Sigmoid colon (tissue), 7 donors: ENCODE measurements around the gene COL9A3. TPM values are rescaled to one million over a fixed set of nuclear protein-coding genes. Genes with fewer than 3 reads are reported as not detected.

ENCODE experiments used
- DNase-seq: peaks from one replicate; pipeline ENCODE4 v3.0.0-alpha.2; 2019
- H3K27ac ChIP-seq, 4 donors: fragments of 200-600 bp; sonication (generic); one replicate each; pipeline ENCODE4 v1.5.1; 2016 to 2019; ENCODE audit warnings: mild to moderate bottlenecking in 1 of 4
- H3K27me3 ChIP-seq, 3 donors: fragments of 200-600 bp; sonication (generic); one replicate each; pipeline ENCODE4 v1.5.1; 2019; ENCODE audit warnings: mild to moderate bottlenecking in 1 of 3
- H3K36me3 ChIP-seq, 4 donors: fragments of 200-600 bp; sonication (generic); one replicate each; pipeline ENCODE4 v1.5.1; 2016 to 2019
- H3K4me1 ChIP-seq, 4 donors: fragments of 200-600 bp; sonication (generic); one replicate each; pipeline ENCODE4 v1.5.1; 2017 to 2019
- H3K4me3 ChIP-seq, 4 donors: fragments of 200-600 bp; sonication (generic); one replicate each; pipeline ENCODE4 v1.5.1; 2017 to 2019; ENCODE audit warnings: mild to moderate bottlenecking in 2 of 4, moderate library complexity in 1 of 4
- H3K9me3 ChIP-seq, 4 donors: fragments of 200-600 bp in 3 of 4; sonication (generic) in 3 of 4; one replicate each; pipeline versions ENCODE4 v1.5.1 to v1.6.1; 2013 to 2019
- EP300 ChIP-seq, 4 donors: sonication (generic); formaldehyde crosslinking; IDR thresholded peaks; one replicate each; pipeline ENCODE4 v1.6.1; 2017; ENCODE audit warnings: antibody characterized with exemption in 4 of 4
- POLR2A ChIP-seq, 2 donors: fragments of 450-650 bp; IDR thresholded peaks; one replicate each; pipeline ENCODE4 v1.6.1; 2016; ENCODE audit warnings: antibody characterized with exemption in 2 of 2, mild to moderate bottlenecking in 2 of 2, moderate library complexity in 2 of 2
- POLR2AphosphoS5 ChIP-seq, 4 donors: sonication (generic); formaldehyde crosslinking; IDR thresholded peaks; one replicate each; pipeline ENCODE4 v1.6.1; 2017; ENCODE audit warnings: antibody characterized with exemption in 4 of 4
- WGBS, 2 donors: extraction: QIAGEN DNeasy Blood & Tissue Kit; methylation state at CpG; one replicate each; pipeline ENCODE4 v1.1.7; 2013; 5-methylcytosine and 5-hydroxymethylcytosine counted together
- intact Hi-C: fragments of 100-400 bp; cut with DNase I; formaldehyde crosslinking; loops from one replicate; pipeline ENCODE4 v1.15.1; 2023
- polyA plus RNA-seq, 3 donors: library from polyadenylated mRNA; stranded (reverse); fragments of 200-250 nt; gene quantifications; one replicate each; pipeline ENCODE4 v1.2.3, GENCODE V29; 2013
- total RNA-seq, 4 donors: library from RNA; depleted of rRNA; stranded (reverse); fragments of >200 nt; gene quantifications; one replicate each; pipeline ENCODE4 v1.1.0, GENCODE V29; 2016
- TF ChIP-seq, protein P1 (sequence below), 4 experiments: fragments of 450-650 bp in 3 of 4; fragments of 200-600 bp in 1 of 4; IDR thresholded peaks; one replicate each; pipeline ENCODE4 v1.5.1; 2016 to 2019; ENCODE audit warnings: antibody characterized with exemption in 4 of 4, mild to moderate bottlenecking in 3 of 4, moderate library complexity in 2 of 4
- donor health status: healthy with polysubstance abuse.
- donor health status: Bipolar disorder and iron deficiency.
- donor health status: healthy.

Gene COL9A3
- total and polyA plus RNA-seq, 7 donors: 1.8 to 20.8 (median 5.8) TPM

- H3K4me1 ChIP-seq: peaks cover 0 to 39% (median 34%) of the 10 kb centered on the region in 4 donors
- 87 to 89% methylated on average over 23 of the region's 23 CpGs for whole genome bisulfite sequencing, 2 donors
- no peak for DNase-seq
- peaks cover 38 to 56% (median 45%) of the 10 kb centered on the region in 4 donors for H3K36me3 ChIP-seq
- no peaks in the 10 kb centered on the region for H3K27me3 ChIP-seq
- no peaks in the 10 kb centered on the region for H3K9me3 ChIP-seq
- H3K27ac ChIP-seq: no peak overlapping the region
- intact Hi-C loops: loop anchor here (1.0 kb wide), 1 partner anchor 139 kb away; no protein-coding TSS in a partner anchor
- TF ChIP-seq EP300 (IDR thresholded peaks at IDR 0.05) (no peak), POLR2AphosphoS5 (IDR thresholded peaks at IDR 0.05) (no peak), POLR2A (IDR thresholded peaks at IDR 0.05) (no peak)
- TF ChIP-seq, protein P1, sequence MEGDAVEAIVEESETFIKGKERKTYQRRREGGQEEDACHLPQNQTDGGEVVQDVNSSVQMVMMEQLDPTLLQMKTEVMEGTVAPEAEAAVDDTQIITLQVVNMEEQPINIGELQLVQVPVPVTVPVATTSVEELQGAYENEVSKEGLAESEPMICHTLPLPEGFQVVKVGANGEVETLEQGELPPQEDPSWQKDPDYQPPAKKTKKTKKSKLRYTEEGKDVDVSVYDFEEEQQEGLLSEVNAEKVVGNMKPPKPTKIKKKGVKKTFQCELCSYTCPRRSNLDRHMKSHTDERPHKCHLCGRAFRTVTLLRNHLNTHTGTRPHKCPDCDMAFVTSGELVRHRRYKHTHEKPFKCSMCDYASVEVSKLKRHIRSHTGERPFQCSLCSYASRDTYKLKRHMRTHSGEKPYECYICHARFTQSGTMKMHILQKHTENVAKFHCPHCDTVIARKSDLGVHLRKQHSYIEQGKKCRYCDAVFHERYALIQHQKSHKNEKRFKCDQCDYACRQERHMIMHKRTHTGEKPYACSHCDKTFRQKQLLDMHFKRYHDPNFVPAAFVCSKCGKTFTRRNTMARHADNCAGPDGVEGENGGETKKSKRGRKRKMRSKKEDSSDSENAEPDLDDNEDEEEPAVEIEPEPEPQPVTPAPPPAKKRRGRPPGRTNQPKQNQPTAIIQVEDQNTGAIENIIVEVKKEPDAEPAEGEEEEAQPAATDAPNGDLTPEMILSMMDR (IDR thresholded peaks at IDR 0.05): no peak
- no peak overlapping the region for H3K4me3 ChIP-seq
These were observed 9.2 kb upstream of the COL9A3 start for GRCh38 chr20:62807444-62808210.

- Histone ChIP-seq H3K36me3 (peaks cover 38 to 61% (median 50%) of the 10 kb centered on the region in 4 donors), H3K27ac (no peak overlapping the region), H3K4me1 (peaks cover 0 to 35% (median 34%) of the 10 kb centered on the region in 4 donors), H3K4me3 (no peak overlapping the region), H3K27me3 (no peaks in the 10 kb centered on the region), H3K9me3 (no peaks in the 10 kb centered on the region)
- DNase-seq: no peak
- TF ChIP-seq POLR2A (IDR thresholded peaks at IDR 0.05): no peak
- no peak for TF ChIP-seq EP300 (IDR thresholded peaks at IDR 0.05)
- TF ChIP-seq, protein P1 (IDR thresholded peaks at IDR 0.05): peak; percentile 63 to 98 (median 87)
- no peak for TF ChIP-seq POLR2AphosphoS5 (IDR thresholded peaks at IDR 0.05)
- WGBS, 2 donors: 42 to 48% methylated on average over 21 of the region's 21 CpGs
- intact Hi-C loops: loop anchor here (1.0 kb wide), 1 partner anchor 140 kb away; no protein-coding TSS in a partner anchor
These were observed 8.5 kb upstream of the COL9A3 start for GRCh38 chr20:62808211-62808865.

DNA sequence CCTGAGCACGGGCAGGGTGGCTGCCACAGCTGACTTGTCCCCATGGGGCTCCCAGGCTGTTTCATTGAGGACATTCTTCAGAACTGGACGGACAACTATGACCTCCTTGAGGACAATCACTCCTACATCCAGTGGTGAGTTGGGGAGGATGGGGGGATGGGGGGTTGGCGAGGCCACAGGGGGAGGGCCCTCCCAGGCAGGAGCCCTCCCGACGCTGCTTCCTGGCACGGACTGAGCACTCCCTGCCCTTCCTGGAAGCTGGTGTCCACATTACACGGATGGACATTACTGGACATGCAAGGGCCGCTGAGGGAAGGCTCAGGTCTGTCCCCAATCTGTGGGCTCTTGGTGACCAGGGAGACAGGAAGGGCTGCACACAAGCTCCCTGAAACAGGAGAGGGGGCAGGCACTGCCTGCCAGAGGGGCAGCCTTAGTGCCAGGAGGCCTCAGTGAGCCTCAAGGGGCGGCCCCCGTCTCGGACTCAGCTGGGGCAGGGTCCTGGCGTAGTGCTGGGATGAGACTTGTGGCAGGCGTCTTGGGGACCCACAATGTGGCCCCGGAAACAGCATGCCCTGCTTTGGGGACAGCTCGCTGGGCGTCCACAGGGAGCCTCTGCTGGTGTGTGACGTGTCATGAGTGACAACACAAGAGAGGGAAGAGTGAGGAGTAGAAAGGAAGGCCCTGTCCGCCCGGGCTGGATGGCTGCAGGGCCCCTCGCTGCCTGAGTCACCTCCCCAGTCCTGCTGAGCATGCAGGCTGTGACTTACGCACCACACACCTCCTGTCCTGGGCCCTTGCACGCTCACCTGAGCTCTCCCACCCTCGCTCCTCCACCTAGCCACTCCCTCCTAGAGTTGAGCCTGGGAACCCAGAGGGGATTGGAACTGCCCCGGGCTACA lies 7.1 kb upstream of the COL9A3 start:
- 95 to 96% methylated on average over 24 of the region's 24 CpGs for WGBS, 2 donors
- intact Hi-C loops: no loop called here
- Histone ChIP-seq H3K9me3 (no peaks in the 10 kb centered on the region), H3K27ac (no peak overlapping the region), H3K4me3 (no peak overlapping the region), H3K36me3 (peaks cover 38 to 70% (median 50%) of the 10 kb centered on the region in 4 donors), H3K4me1 (peaks cover 0 to 30% (median 29%) of the 10 kb centered on the region in 4 donors), H3K27me3 (peaks cover 3 to 9% (median 5%) of the 10 kb centered on the region in 3 donors)
- no peak for DNase-seq
- TF ChIP-seq POLR2AphosphoS5 (IDR thresholded peaks at IDR 0.05) (no peak), POLR2A (IDR thresholded peaks at IDR 0.05) (no peak), EP300 (IDR thresholded peaks at IDR 0.05) (no peak)
- TF ChIP-seq, protein P1 (IDR thresholded peaks at IDR 0.05): no peak

GRCh38 chr20:62811320-62811719 lies 5.5 kb upstream of the COL9A3 start:
- 96% methylated on average over 21 of the region's 21 CpGs for WGBS, 2 donors
- peaks cover 18 to 25% (median 19%) of the 10 kb centered on the region in 3 donors for H3K27me3 ChIP-seq
- intact Hi-C loops: no loop called here
- TF ChIP-seq, protein P1 (IDR thresholded peaks at IDR 0.05): no peak
- TF ChIP-seq POLR2AphosphoS5 (IDR thresholded peaks at IDR 0.05) (no peak), POLR2A (IDR thresholded peaks at IDR 0.05) (no peak), EP300 (IDR thresholded peaks at IDR 0.05) (no peak)
- no peak overlapping the region for H3K4me3 ChIP-seq
- H3K9me3 ChIP-seq: no peaks in the 10 kb centered on the region
- H3K4me1 ChIP-seq: peaks cover 0 to 37% (median 36%) of the 10 kb centered on the region in 4 donors
- H3K36me3 ChIP-seq: peaks cover 38 to 70% (median 50%) of the 10 kb centered on the region in 4 donors
- DNase-seq: no peak
- H3K27ac ChIP-seq: no peak overlapping the region
